T-cell (primary cell): ENCODE data around the gene NHSL1. TPM values are rescaled to one million over a fixed set of nuclear protein-coding genes. Genes with fewer than 3 reads are reported as not detected.

Experiments
- ATAC-seq, 4 experiments: fragments of 200-7000 bp in 3 of 4; fragments of 150-1000 bp in 1 of 4; cut with Tn5 transposase; replicated peaks in 1 of 4; 1 replicate in 3 of 4; 2 replicates in 1 of 4; pipeline ENCODE4 v1.10.0; 2021; ENCODE audit warnings: moderate library complexity in 3 of 4, mild to moderate bottlenecking in 2 of 4, moderate number of reproducible peaks in 1 of 4
- CTCF ChIA-PET, 2 donors: fragments of 300-600 bp; sonication (Branson Sonifier 250); formaldehyde crosslinking; loops; one replicate each; lab custom pipeline; 2022; ENCODE audit warnings: antibody characterized with exemption in 2 of 2; lab: Charles Lee
- POLR2A ChIA-PET, 2 donors: fragments of 300-600 bp; sonication (Branson Sonifier 250); formaldehyde crosslinking; loops; one replicate each; lab custom pipeline; 2022; ENCODE audit warnings: antibody characterized with exemption in 2 of 2; lab: Charles Lee
- DNase-seq, 35 experiments: peaks; one replicate each; pipeline versions ENCODE4 v3.0.0 to v3.0.0-alpha.2; 2013 to 2023
- H3K27ac ChIP-seq: one replicate; pipeline ENCODE4 v1.5.1; 2013; ENCODE audit warnings: low read length
- H3K27me3 ChIP-seq, 2 experiments: replicated peaks in 1 of 2; 1 replicate in 1 of 2; 2 replicates in 1 of 2; pipeline versions ENCODE4 v1.6.1 to v1.7.0; 2013; ENCODE audit warnings: low read length in 1 of 2, mixed read lengths in 1 of 2; ENCODE audit not compliant: control insufficient read depth in 2 of 2, insufficient read depth in 2 of 2; ENCODE audit errors: extremely low read depth in 1 of 2
- H3K36me3 ChIP-seq, 2 donors: 1 replicate in 1 of 2; 2 replicates in 1 of 2; pipeline versions ENCODE4 v1.6.1 to v1.7.0; 2013; ENCODE audit warnings: low read length in 1 of 2; ENCODE audit not compliant: control insufficient read depth in 2 of 2, insufficient read depth in 1 of 2; ENCODE audit errors: extremely low read depth in 1 of 2
- H3K4me1 ChIP-seq, 2 experiments: 1 replicate in 1 of 2; 2 replicates in 1 of 2; pipeline versions ENCODE4 v1.6.1 to v1.7.0; 2013; ENCODE audit warnings: low read length in 2 of 2, mixed read lengths in 1 of 2; ENCODE audit not compliant: insufficient read depth in 2 of 2, control insufficient read depth in 1 of 2; ENCODE audit errors: extremely low read depth in 1 of 2
- H3K4me3 ChIP-seq, 2 donors: 1 replicate in 1 of 2; 2 replicates in 1 of 2; pipeline versions ENCODE4 v1.5.1 to v1.7.0; 2013; ENCODE audit warnings: mild to moderate bottlenecking in 2 of 2, low read length in 1 of 2, moderate library complexity in 1 of 2; ENCODE audit not compliant: control insufficient read depth in 1 of 2; ENCODE audit errors: extremely low read depth in 1 of 2
- H3K9me3 ChIP-seq: 2 replicates; pipeline ENCODE4 v1.7.0; 2013
- H3K27ac Mint-ChIP-seq, 2 donors: one replicate each; pipeline ENCODE4 v1.8.0; 2020 to 2021; ENCODE audit warnings: mild to moderate bottlenecking in 2 of 2, mixed read lengths in 2 of 2
- H3K27me3 Mint-ChIP-seq, 2 donors: one replicate each; pipeline ENCODE4 v1.8.0; 2021 to 2022; ENCODE audit warnings: mixed read lengths in 2 of 2
- H3K36me3 Mint-ChIP-seq: one replicate; pipeline ENCODE4 v1.8.0; 2021; ENCODE audit warnings: mixed read lengths
- H3K4me1 Mint-ChIP-seq, 3 donors: one replicate each; pipeline ENCODE4 v1.8.0; 2020 to 2022; ENCODE audit warnings: mixed read lengths in 3 of 3, mild to moderate bottlenecking in 1 of 3
- H3K4me3 Mint-ChIP-seq, 3 donors: one replicate each; pipeline ENCODE4 v1.8.0; 2020 to 2022; ENCODE audit warnings: mild to moderate bottlenecking in 3 of 3, mixed read lengths in 3 of 3, moderate library complexity in 3 of 3
- H3K9me3 Mint-ChIP-seq, 3 donors: one replicate each; pipeline ENCODE4 v1.8.0; 2020 to 2022; ENCODE audit warnings: mixed read lengths in 3 of 3
- WGBS: methylation state at CpG from one replicate; pipeline ENCODE4 v1.1.5; 2013; ENCODE audit warnings: missing lambda C conversion rate; ENCODE audit not compliant: insufficient coverage; 5-methylcytosine and 5-hydroxymethylcytosine counted together
- total RNA-seq, 35 experiments: library from RNA in 6 of 35; stranded (reverse) in 6 of 35; fragments of 120-200 nt in 1 of 35; gene quantifications; one replicate each; pipeline versions ENCODE4 v1.2.1 to v1.2.4 and lab custom pipeline; 2013 to 2026

Gene NHSL1
- total RNA-seq, 5 donors from 2014 or later (not counting 1 experiment from before 2014, with no cell fraction given) = 0.08 to 0.64 (median 0.46) TPM

DNA sequence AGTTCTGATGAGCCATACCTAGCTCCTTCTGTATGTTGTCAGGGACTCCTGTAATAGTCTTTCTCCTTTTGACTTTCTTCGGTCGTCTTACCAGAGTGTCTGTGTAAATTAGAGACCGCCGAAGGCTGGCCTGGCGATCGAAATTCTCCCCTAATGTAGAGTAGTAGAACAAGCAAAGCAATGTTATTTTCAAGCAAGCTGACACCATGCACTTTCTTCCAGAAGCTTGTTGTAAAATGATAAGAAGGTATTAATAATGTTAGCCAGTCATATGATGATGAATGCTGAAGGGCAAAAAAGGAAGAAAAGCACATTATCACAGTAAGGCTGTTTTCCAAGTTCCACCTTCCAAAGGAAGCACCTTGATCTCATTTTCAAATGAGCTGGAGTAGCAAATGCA, 57.3 kb downstream of the NHSL1 start:
- Histone ChIP-seq H3K27ac (no peak overlapping the region), H3K4me3 (no peak overlapping the region), H3K27me3 (no peaks in the 10 kb centered on the region), H3K9me3 (no peaks in the 10 kb centered on the region), H3K4me1 (no peaks in the 10 kb centered on the region), H3K36me3 (no peaks in the 10 kb centered on the region)
- no peak for ATAC-seq
- Mint-ChIP-seq H3K27me3 (no peaks in the 10 kb centered on the region), H3K4me1 (no peaks in the 10 kb centered on the region), H3K9me3 (peaks cover 0 to 2% (median 0%) of the 10 kb centered on the region in 3 donors), H3K27ac (no peak overlapping the region), H3K36me3 (no peaks in the 10 kb centered on the region), H3K4me3 (no peak overlapping the region)
- ChIA-PET CTCF (interaction anchor here in 1 of 2 donors (0.8 to 2.0 kb wide), 3 partner anchors 68 to 75 kb away, joined by 3 to 9 read pairs (median 5); no protein-coding TSS in a partner anchor), POLR2A (no interaction called here)
- no peak for DNase-seq
- WGBS = no CpG with 5 or more reads among the region's 6 CpGs

DNA sequence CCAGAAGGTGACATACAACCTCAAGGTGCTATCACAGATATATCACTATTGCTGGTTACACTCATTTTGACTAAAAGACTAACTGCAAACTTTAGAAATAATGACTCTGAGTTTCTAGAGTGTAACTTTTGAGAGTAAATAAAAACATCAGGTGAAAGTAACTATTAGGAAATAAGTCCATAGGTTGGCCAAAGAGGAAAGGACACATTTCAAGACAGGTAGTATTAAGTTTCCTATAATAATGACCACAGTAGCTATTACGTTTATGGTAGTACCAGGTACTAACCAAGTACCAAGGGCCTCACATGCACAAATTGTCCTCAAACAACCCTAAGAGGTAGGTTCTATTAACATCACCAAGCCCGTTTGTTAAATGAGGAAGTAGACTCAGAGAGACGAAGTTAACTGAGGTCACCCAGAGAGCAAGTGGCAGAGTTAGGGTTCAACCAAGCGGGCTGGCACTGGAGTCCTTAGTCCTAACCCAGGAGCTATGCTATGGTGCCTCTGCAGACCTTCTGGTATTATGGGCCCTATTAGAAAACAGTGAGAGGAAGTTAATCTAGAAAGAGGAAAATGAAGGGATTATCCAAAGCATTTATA, 58.4 kb downstream of the NHSL1 start:
- Histone ChIP-seq H3K27me3 (no peaks in the 10 kb centered on the region), H3K27ac (no peak overlapping the region), H3K4me3 (no peak overlapping the region), H3K9me3 (no peaks in the 10 kb centered on the region), H3K4me1 (no peaks in the 10 kb centered on the region), H3K36me3 (no peaks in the 10 kb centered on the region)
- POLR2A ChIA-PET = no interaction called here
- DNase-seq (no peak), ATAC-seq (no peak)
- CTCF ChIA-PET = interaction anchor here in 1 of 2 donors (0.6 to 2.0 kb wide), 4 partner anchors 14 to 701 kb away, joined by 3 to 9 read pairs (median 4); no protein-coding TSS in a partner anchor
- no peak overlapping the region for H3K27ac Mint-ChIP-seq
- H3K27me3 Mint-ChIP-seq = no peaks in the 10 kb centered on the region
- H3K4me3 Mint-ChIP-seq = no peak overlapping the region
- no peaks in the 10 kb centered on the region for H3K4me1 Mint-ChIP-seq
- WGBS = no CpG with 5 or more reads among the region's 4 CpGs
- no peaks in the 10 kb centered on the region for H3K36me3 Mint-ChIP-seq
- peaks cover 0 to 2% (median 0%) of the 10 kb centered on the region in 3 donors for H3K9me3 Mint-ChIP-seq

DNA sequence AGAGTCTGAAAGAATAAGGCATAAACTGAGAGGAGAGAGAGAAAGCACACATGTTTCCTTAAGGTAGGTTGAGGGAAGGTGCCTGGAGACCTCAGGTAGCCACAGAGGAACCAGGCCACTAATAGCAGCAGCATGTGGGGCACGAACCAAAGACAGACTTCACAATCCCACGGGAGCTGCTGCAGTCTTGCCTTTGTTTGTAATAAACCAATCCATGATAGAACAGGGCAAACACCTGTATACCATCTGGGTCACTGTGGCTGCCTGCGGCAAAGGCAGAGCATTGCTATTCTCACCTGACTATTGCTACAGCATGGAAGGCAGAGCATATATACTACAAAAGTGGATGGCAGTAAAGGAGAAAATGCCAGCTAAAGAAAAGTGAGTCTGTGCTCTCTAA, 59.0 kb downstream of the NHSL1 start:
- no peak overlapping the region for H3K27ac ChIP-seq
- H3K4me1 ChIP-seq = no peaks in the 10 kb centered on the region
- WGBS = 83% methylated on average over 2 of the region's 3 CpGs
- no peak overlapping the region for H3K4me3 Mint-ChIP-seq
- H3K36me3 ChIP-seq = no peaks in the 10 kb centered on the region
- no peak for DNase-seq
- H3K9me3 Mint-ChIP-seq = peaks cover 0 to 2% (median 0%) of the 10 kb centered on the region in 3 donors
- H3K9me3 ChIP-seq = no peaks in the 10 kb centered on the region
- H3K27me3 ChIP-seq = no peaks in the 10 kb centered on the region
- ChIA-PET CTCF (interaction anchor here in 1 of 2 donors (2.0 kb wide), 1 partner anchor 69 kb away, joined by 9 read pairs; no protein-coding TSS in a partner anchor), POLR2A (no interaction called here)
- no peaks in the 10 kb centered on the region for H3K4me1 Mint-ChIP-seq
- H3K27me3 Mint-ChIP-seq = no peaks in the 10 kb centered on the region
- H3K27ac Mint-ChIP-seq = no peak overlapping the region
- H3K36me3 Mint-ChIP-seq = no peaks in the 10 kb centered on the region
- H3K4me3 ChIP-seq = no peak overlapping the region
- no peak for ATAC-seq

DNA sequence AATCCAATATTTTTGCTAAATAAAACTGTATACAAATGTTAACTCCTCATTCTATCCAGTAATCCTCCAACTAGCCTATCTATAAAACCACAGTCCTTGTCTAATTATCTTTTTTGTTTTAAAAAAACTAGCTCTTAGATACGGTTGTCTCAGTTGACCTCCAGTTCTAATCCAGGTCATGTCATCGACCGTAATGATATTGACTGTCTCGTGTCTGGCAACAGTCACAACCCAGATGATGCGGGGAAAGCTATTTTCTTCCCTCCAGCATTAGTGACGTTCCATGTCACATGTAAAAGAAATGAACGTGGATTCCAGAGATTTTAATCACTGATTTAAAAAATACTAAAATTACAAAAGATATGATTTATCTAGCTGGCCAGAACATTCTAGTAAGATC, 59.7 kb downstream of the NHSL1 start:
- 100% methylated on average over 1 of the region's 7 CpGs for WGBS
- POLR2A ChIA-PET = no interaction called here

DNA sequence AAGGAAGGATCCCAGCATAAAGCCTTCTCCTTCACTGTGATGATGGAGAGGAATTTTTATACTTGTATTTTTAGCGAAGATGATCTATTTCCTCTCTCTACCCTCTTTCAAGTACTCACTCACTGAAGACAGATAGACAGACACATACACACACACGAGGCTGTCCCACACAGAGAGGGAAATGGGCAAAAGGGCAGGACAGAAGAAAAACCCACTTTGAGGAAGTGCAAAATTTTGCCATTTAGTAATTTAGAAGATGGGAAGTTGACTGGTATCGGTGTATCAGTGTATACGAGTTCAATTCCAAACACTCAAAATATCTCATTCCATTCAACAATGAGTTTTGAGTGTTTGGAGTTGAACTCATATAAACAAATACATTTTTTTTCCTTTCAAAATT, 64.4 kb downstream of the NHSL1 start:
- no CpG with 5 or more reads among the region's 4 CpGs for WGBS
- no peaks in the 10 kb centered on the region for H3K9me3 Mint-ChIP-seq
- Histone ChIP-seq H3K27ac (no peak overlapping the region), H3K9me3 (no peaks in the 10 kb centered on the region), H3K36me3 (no peaks in the 10 kb centered on the region), H3K27me3 (peaks cover 0 to 16% of the 10 kb centered on the region in 2 experiments), H3K4me3 (no peak overlapping the region), H3K4me1 (no peaks in the 10 kb centered on the region)
- H3K4me3 Mint-ChIP-seq = no peak overlapping the region
- H3K27ac Mint-ChIP-seq = no peak overlapping the region
- ATAC-seq (no peak), DNase-seq (no peak)
- peaks cover 0 to 4% of the 10 kb centered on the region in 2 donors for H3K27me3 Mint-ChIP-seq
- POLR2A ChIA-PET = no interaction called here
- no peaks in the 10 kb centered on the region for H3K36me3 Mint-ChIP-seq
- no peaks in the 10 kb centered on the region for H3K4me1 Mint-ChIP-seq
- CTCF ChIA-PET = interaction anchor here (0.6 to 0.9 kb wide), 5 partner anchors 7 to 199 kb away, joined by 3 to 6 read pairs (median 4); no protein-coding TSS in a partner anchor

More for the DNA sequence above, 59.7 kb downstream of the NHSL1 start:
- Mint-ChIP-seq H3K9me3 (peaks cover 0 to 2% (median 0%) of the 10 kb centered on the region in 3 donors), H3K4me3 (no peak overlapping the region), H3K4me1 (no peaks in the 10 kb centered on the region), H3K36me3 (no peaks in the 10 kb centered on the region), H3K27ac (no peak overlapping the region), H3K27me3 (no peaks in the 10 kb centered on the region)
- Histone ChIP-seq H3K9me3 (no peaks in the 10 kb centered on the region), H3K4me3 (no peak overlapping the region), H3K27me3 (no peaks in the 10 kb centered on the region), H3K36me3 (no peaks in the 10 kb centered on the region), H3K4me1 (no peaks in the 10 kb centered on the region), H3K27ac (no peak overlapping the region)
- no peak for DNase-seq
- ATAC-seq = no peak
- CTCF ChIA-PET = no interaction called here

DNA sequence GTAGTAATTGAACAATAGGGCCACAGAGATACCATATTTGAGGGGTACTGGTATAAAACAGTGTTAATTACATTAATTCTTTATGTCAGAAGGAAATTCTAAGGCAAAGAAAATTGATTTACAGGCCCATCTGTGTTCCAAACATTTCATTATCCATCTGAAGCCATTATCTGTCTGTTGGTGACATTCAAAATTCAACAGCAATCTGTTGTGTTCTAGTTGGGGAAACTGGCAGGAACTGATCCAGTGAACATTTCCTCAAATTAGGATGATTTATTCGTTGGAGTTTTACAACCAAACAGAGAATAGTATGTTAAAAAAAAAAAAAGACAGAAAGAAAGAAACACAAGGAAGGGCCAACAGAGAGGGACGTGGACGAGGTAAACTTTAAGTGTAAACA, 65.2 kb downstream of the NHSL1 start:
- DNase-seq (no peak), ATAC-seq (no peak)
- H3K9me3 ChIP-seq = no peaks in the 10 kb centered on the region
- H3K36me3 ChIP-seq = no peaks in the 10 kb centered on the region
- ChIA-PET CTCF (no interaction called here), POLR2A (no interaction called here)
- Mint-ChIP-seq H3K36me3 (no peaks in the 10 kb centered on the region), H3K27ac (no peak overlapping the region), H3K4me1 (peaks cover 0 to 2% (median 2%) of the 10 kb centered on the region in 3 donors), H3K9me3 (no peaks in the 10 kb centered on the region), H3K27me3 (peaks cover 3 to 4% of the 10 kb centered on the region in 2 donors), H3K4me3 (no peak overlapping the region)
- no peak overlapping the region for H3K27ac ChIP-seq
- H3K27me3 ChIP-seq = peaks cover 0 to 16% of the 10 kb centered on the region in 2 experiments
- no CpG with 5 or more reads among the region's 3 CpGs for WGBS
- no peaks in the 10 kb centered on the region for H3K4me1 ChIP-seq
- H3K4me3 ChIP-seq = no peak overlapping the region
